ENCODE data around the gene EOMES.
"Not testable (repeated sequence)": the region's sequence is repeated elsewhere in the genome, so short reads cannot be mapped to it uniquely, and the experiment has no call there.

The EOMES gene

GRCh38 chr3:27721717-27722564 is at the start of gene EOMES:
Gene EOMES (minus strand): TSS chr3:27722323. CDS start chr3:27722294, 29 bp downstream.
- no peak for DNase-seq (ENCODE audit: low read depth)

- DNase-seq (ENCODE audit: low read depth), result not testable (repeated sequence)
These were observed 48.3 kb upstream of the EOMES start for GRCh38 chr3:27770384-27770783.

- DNase-seq (ENCODE audit: low read depth), result no peak
These were observed 44.9 kb upstream of the EOMES start for GRCh38 chr3:27767000-27767399.

- peak; percentile 41 for DNase-seq (ENCODE audit: low read depth)
These were observed 36.0 kb upstream of the EOMES start for GRCh38 chr3:27758083-27758482.

- no peak for DNase-seq (ENCODE audit: low read depth)
These were observed 34.8 kb upstream of the EOMES start for GRCh38 chr3:27756877-27757276.

GRCh38 chr3:27752926-27753325 is 30.8 kb upstream of the EOMES start:
- no peak for DNase-seq (ENCODE audit: low read depth)

GRCh38 chr3:27749643-27750042 is 27.5 kb upstream of the EOMES start:
- no peak for DNase-seq (ENCODE audit: low read depth)

GRCh38 chr3:27746838-27747237 is 24.7 kb upstream of the EOMES start:
- no peak for DNase-seq (ENCODE audit: low read depth)

- DNase-seq (ENCODE audit: low read depth), result no peak
These were observed 18.7 kb upstream of the EOMES start for GRCh38 chr3:27740854-27741253.

GRCh38 chr3:27737091-27737490 is 15.0 kb upstream of the EOMES start:
- DNase-seq (ENCODE audit: low read depth), result no peak

- no peak for DNase-seq (ENCODE audit: low read depth)
These were observed 8.9 kb upstream of the EOMES start for GRCh38 chr3:27730774-27731659.

- no peak for DNase-seq (ENCODE audit: low read depth)
These were observed 7.9 kb upstream of the EOMES start for GRCh38 chr3:27729748-27730611.

- no peak for DNase-seq (ENCODE audit: low read depth)
These were observed 7.2 kb upstream of the EOMES start for GRCh38 chr3:27729325-27729724.

GRCh38 chr3:27728195-27729087 is 6.3 kb upstream of the EOMES start:
- no peak for DNase-seq (ENCODE audit: low read depth)

- no peak for DNase-seq (ENCODE audit: low read depth)
These were observed 4.1 kb upstream of the EOMES start for GRCh38 chr3:27726240-27726639.

GRCh38 chr3:27724459-27725197 is 2.5 kb upstream of the EOMES start:
- DNase-seq (ENCODE audit: low read depth), result no peak

GRCh38 chr3:27723815-27724458 is 1.8 kb upstream of the EOMES start:
- DNase-seq (ENCODE audit: low read depth), result no peak

- no peak for DNase-seq (ENCODE audit: low read depth)
These were observed 1.3 kb upstream of the EOMES start for GRCh38 chr3:27723456-27723814.

GRCh38 chr3:27723001-27723445 is 900 bp upstream of the EOMES start:
- DNase-seq (ENCODE audit: low read depth), result no peak

All from HS-27A (cell line).